ENCODE data around the gene PRRC2B. TPM values are rescaled to one million over a fixed set of nuclear protein-coding genes. Genes with fewer than 3 reads are reported as not detected.

The PRRC2B gene
- total RNA-seq, 1 donor from 2014 or later, result 235 TPM

GRCh38 chr9:131490514-131490913 is 96.6 kb downstream of the PRRC2B start:
- H3K9me3 Mint-ChIP-seq (ENCODE audit: low read depth), result no peaks in the 10 kb centered on the region
- DNase-seq (ENCODE audit: low spot score), result no peak
- H3K27ac Mint-ChIP-seq (ENCODE audit: unreplicated experiment), result peak overlapping the region; percentile 59
- no peaks in the 10 kb centered on the region for H3K27me3 Mint-ChIP-seq (ENCODE audit: low read depth)
- no peaks in the 10 kb centered on the region for H3K4me1 Mint-ChIP-seq (ENCODE audit: low read depth)
- TF ChIP-seq CTCF (IDR thresholded peaks at IDR 0.05), result no peak
- no peak overlapping the region for H3K4me3 Mint-ChIP-seq (ENCODE audit: unreplicated experiment)
- peaks cover 61% of the 10 kb centered on the region for H3K36me3 Mint-ChIP-seq (ENCODE audit: low read depth)

GRCh38 chr9:131491001-131491710 is 97.3 kb downstream of the PRRC2B start:
- H3K27ac Mint-ChIP-seq (ENCODE audit: unreplicated experiment), result peak overlapping the region; percentile 59
- no peaks in the 10 kb centered on the region for H3K9me3 Mint-ChIP-seq (ENCODE audit: low read depth)
- DNase-seq (ENCODE audit: low spot score), result peak; percentile 75
- H3K27me3 Mint-ChIP-seq (ENCODE audit: low read depth), result no peaks in the 10 kb centered on the region
- no peaks in the 10 kb centered on the region for H3K4me1 Mint-ChIP-seq (ENCODE audit: low read depth)
- no peak overlapping the region for H3K4me3 Mint-ChIP-seq (ENCODE audit: unreplicated experiment)
- peaks cover 62% of the 10 kb centered on the region for H3K36me3 Mint-ChIP-seq (ENCODE audit: low read depth)
- no peak for TF ChIP-seq CTCF (IDR thresholded peaks at IDR 0.05)

- Mint-ChIP-seq H3K27me3 (ENCODE audit: low read depth) (no peaks in the 10 kb centered on the region), H3K9me3 (ENCODE audit: low read depth) (no peaks in the 10 kb centered on the region), H3K36me3 (ENCODE audit: low read depth) (peaks cover 63% of the 10 kb centered on the region), H3K27ac (ENCODE audit: unreplicated experiment) (no peak overlapping the region), H3K4me1 (ENCODE audit: low read depth) (no peaks in the 10 kb centered on the region), H3K4me3 (ENCODE audit: unreplicated experiment) (no peak overlapping the region)
- TF ChIP-seq CTCF (IDR thresholded peaks at IDR 0.05), result no peak
- peak; percentile 79 for DNase-seq (ENCODE audit: low spot score)
Observed at GRCh38 chr9:131492070-131492469, 98.2 kb downstream of the PRRC2B start.

GRCh38 chr9:131494296-131494870 is 100.5 kb downstream of the PRRC2B start:
- Mint-ChIP-seq H3K36me3 (ENCODE audit: low read depth) (peaks cover 55% of the 10 kb centered on the region), H3K4me1 (ENCODE audit: low read depth) (no peaks in the 10 kb centered on the region), H3K27ac (ENCODE audit: unreplicated experiment) (no peak overlapping the region), H3K27me3 (ENCODE audit: low read depth) (no peaks in the 10 kb centered on the region), H3K4me3 (ENCODE audit: unreplicated experiment) (no peak overlapping the region), H3K9me3 (ENCODE audit: low read depth) (no peaks in the 10 kb centered on the region)
- no peak for TF ChIP-seq CTCF (IDR thresholded peaks at IDR 0.05)
- no peak for DNase-seq (ENCODE audit: low spot score)

GRCh38 chr9:131495785-131496184 is 101.9 kb downstream of the PRRC2B start:
- H3K9me3 Mint-ChIP-seq (ENCODE audit: low read depth), result no peaks in the 10 kb centered on the region
- H3K27ac Mint-ChIP-seq (ENCODE audit: unreplicated experiment), result no peak overlapping the region
- no peak for TF ChIP-seq CTCF (IDR thresholded peaks at IDR 0.05)
- DNase-seq (ENCODE audit: low spot score), result no peak
- H3K4me1 Mint-ChIP-seq (ENCODE audit: low read depth), result peaks cover 3% of the 10 kb centered on the region
- H3K4me3 Mint-ChIP-seq (ENCODE audit: unreplicated experiment), result no peak overlapping the region
- no peaks in the 10 kb centered on the region for H3K27me3 Mint-ChIP-seq (ENCODE audit: low read depth)
- H3K36me3 Mint-ChIP-seq (ENCODE audit: low read depth), result peaks cover 46% of the 10 kb centered on the region
